SK-N-MC (cell line): Measurements from ENCODE around the gene MYO18A.

Source experiments
- EZH2 ChIP-seq: fragments of 200-600 bp; sonication (generic); IDR thresholded peaks from one replicate; pipeline ENCODE4 v1.6.1; 2017; ENCODE audit warnings: antibody characterized with exemption
- POLR2AphosphoS5 ChIP-seq: IDR thresholded peaks from 2 replicates; pipeline ENCODE4 v1.6.1; 2012; ENCODE audit warnings: mild to moderate bottlenecking, low read depth, low read length, borderline replicate concordance

DNA sequence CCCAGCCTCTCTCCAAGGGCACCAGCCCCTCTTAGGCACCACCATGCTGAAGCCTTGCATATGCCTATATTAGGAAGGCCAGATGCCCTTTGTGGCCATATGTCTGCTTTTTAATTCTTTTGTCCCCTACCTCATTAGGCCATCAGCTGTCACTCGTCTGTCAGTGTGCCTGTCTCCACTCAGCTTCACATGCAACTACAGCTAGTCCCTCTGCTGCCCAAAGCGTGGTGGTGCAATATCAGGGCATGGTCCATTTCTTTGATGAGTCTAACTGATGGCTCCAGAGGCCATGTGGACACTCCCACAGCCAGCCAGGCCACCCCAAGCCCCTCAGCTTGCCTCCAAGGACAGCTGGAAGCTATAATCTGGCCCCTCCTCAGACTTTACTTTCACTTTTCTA, 36.3 kb downstream of the MYO18A start:
- TF ChIP-seq POLR2AphosphoS5 = no peak
- no peak for TF ChIP-seq EZH2
